Erythroblast (primary cell): ENCODE results near the gene ZCCHC7.

Source experiments
- GATA1 ChIP-seq: IDR thresholded peaks from 2 replicates; pipeline ENCODE4 v1.6.1; 2011; ENCODE audit warnings: low read depth, mild to moderate bottlenecking, control low read depth, low read length, moderate library complexity
- POLR2A ChIP-seq: IDR thresholded peaks from 2 replicates; pipeline ENCODE4 v1.6.1; 2011; ENCODE audit warnings: mild to moderate bottlenecking, low read length

DNA sequence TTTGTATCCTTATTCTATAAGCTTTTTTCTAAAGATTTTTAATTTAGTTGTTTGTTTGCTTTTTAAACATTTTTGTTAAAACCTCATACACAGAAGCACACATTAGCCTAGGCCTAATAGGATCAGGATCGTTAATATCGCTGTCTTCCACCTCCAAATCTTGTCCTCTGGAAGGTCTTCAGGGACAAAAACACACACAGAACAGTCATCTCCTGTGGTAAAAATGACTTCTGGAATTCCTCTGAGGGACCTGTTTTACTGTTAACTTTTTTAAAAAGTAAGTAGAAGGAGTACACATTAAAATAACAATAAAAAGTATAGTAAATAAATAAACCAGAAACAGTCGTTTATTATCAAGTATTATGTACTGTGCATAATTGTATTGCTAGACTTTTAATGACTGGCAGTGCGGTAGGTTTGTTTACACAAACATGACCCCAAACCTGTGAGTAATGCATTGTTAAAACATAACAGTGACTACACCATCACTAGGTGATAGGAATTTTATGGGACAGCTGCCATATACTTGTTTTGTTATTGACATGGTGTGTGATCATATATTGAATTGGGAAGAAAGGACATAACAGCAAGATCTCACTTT, 109.6 kb downstream of the ZCCHC7 start:
- TF ChIP-seq POLR2A, result no peak
- no peak for TF ChIP-seq GATA1
